Activated CD4-positive, alpha-beta T cell treated with anti-CD3 and anti-CD28 coated beads, Interleukin-2, amount 10 ng/mL, durations not matched to agents 7 days and 5 days (primary cell): ENCODE results near the gene RNPEP. TPM values are rescaled to one million over a fixed set of nuclear protein-coding genes. Genes with fewer than 3 reads are reported as not detected.
"Not testable (repeated sequence)": the region's sequence is repeated elsewhere in the genome, so short reads cannot be mapped to it uniquely, and the experiment has no call there.

ENCODE experiments used
- CTCF ChIA-PET: fragments of 350-600 bp; sonication (Branson Sonifier 250); formaldehyde crosslinking; loops from one replicate; lab custom pipeline; 2021; ENCODE audit warnings: antibody characterized with exemption; lab: Charles Lee
- POLR2A ChIA-PET: fragments of 350-600 bp; sonication (Branson Sonifier 250); formaldehyde crosslinking; loops from one replicate; lab custom pipeline; 2021; ENCODE audit warnings: antibody characterized with exemption; lab: Charles Lee
- DNase-seq: peaks from one replicate; pipeline ENCODE4 v3.0.0-alpha.2; 2020
- H3K27ac Mint-ChIP-seq: one replicate; pipeline ENCODE4 v1.8.0; 2021; ENCODE audit warnings: mild to moderate bottlenecking, moderate library complexity, mixed read lengths
- H3K27me3 Mint-ChIP-seq: one replicate; pipeline ENCODE4 v1.8.0; 2021; ENCODE audit warnings: mixed read lengths
- H3K36me3 Mint-ChIP-seq: one replicate; pipeline ENCODE4 v1.8.0; 2021; ENCODE audit warnings: low read depth, mixed read lengths
- H3K4me1 Mint-ChIP-seq: one replicate; pipeline ENCODE4 v1.8.0; 2021; ENCODE audit warnings: mixed read lengths
- H3K4me3 Mint-ChIP-seq: one replicate; pipeline ENCODE4 v1.8.0; 2021; ENCODE audit warnings: mild to moderate bottlenecking, moderate library complexity, mixed read lengths
- H3K9me3 Mint-ChIP-seq: one replicate; pipeline ENCODE4 v1.8.0; 2021; ENCODE audit warnings: mixed read lengths
- microRNA-seq: library from miRNA; unstranded; fragments of <30 nt; microRNA quantifications from one replicate; pipeline ENCODE4 v1.2.0, GENCODE V29; 2021; ENCODE audit warnings: borderline microRNAs expressed, borderline replicate concordance
- total RNA-seq, 2 experiments: library from RNA; stranded (reverse); gene quantifications; one replicate each; pipeline ENCODE4 v1.2.3, GENCODE V29; 2021

The RNPEP gene
- total RNA-seq, 2 experiments from 2014 or later: 31.0 to 32.8 TPM

GRCh38 chr1:202054673-202055072 is 72.2 kb downstream of the RNPEP start:
- POLR2A ChIA-PET, H3K27me3 Mint-ChIP-seq, DNase-seq, H3K36me3 Mint-ChIP-seq, H3K4me3 Mint-ChIP-seq, H3K9me3 Mint-ChIP-seq, H3K4me1 Mint-ChIP-seq, H3K27ac Mint-ChIP-seq: not testable (repeated sequence)
- CTCF ChIA-PET: interaction anchor here (0.6 to 0.7 kb wide), 2 partner anchors 42 to 594 kb away, joined by 3 to 4 read pairs; no protein-coding TSS in a partner anchor

Small RNA genes within 50 kb of the gene (microRNA-seq; reads per million reads assigned to microRNA genes)
- gene MIR6740: not detected

Other genes with a start within 250 kb of the RNPEP start
- 10 to 100 TPM; 47.9 to 52.4 TPM for gene IPO9, start 153.5 kb upstream of the RNPEP start, total RNA-seq
- gene SHISA4, start 93.8 kb upstream of the RNPEP start, total RNA-seq: under 1 TPM; 0.57 to 0.83 TPM
- gene LMOD1, start 36.1 kb upstream of the RNPEP start, total RNA-seq: not detected
- gene TIMM17A, start 27.1 kb upstream of the RNPEP start, total RNA-seq: 10 to 100 TPM; 42.8 to 45.1 TPM
- under 1 TPM; 0.22 to 0.56 TPM for gene ELF3, start 27.9 kb downstream of the RNPEP start, total RNA-seq
- not detected for gene GPR37L1, start 140.3 kb downstream of the RNPEP start, total RNA-seq
- gene ARL8A, start 162.1 kb downstream of the RNPEP start, total RNA-seq: 10 to 100 TPM; 51.6 to 53.8 TPM
- gene PTPN7, start 178.0 kb downstream of the RNPEP start, total RNA-seq: 100 to 1,000 TPM; 183 to 188 TPM
- gene LGR6, start 211.2 kb downstream of the RNPEP start, total RNA-seq: not detected